Measurements from ENCODE around the gene SLK.

Gene SLK

GRCh38 chr10:104035194-104036068, 68.5 kb downstream of the SLK start:
- no peak for DNase-seq

DNA sequence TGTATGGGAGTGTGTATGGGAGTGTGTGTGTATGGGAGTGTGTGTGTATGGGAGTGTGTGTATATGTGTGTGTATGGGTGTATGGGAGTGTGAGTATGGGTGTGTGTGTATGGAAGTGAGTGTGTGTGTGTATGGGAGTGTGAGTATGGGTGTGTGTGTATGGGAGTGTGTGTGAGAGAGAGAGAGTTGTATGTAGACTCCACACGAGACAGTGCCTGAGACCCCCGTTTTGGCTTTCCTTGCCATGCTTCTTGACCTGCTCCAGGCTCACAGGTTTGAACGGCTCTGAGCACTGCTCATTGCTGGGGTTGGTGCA, 69.1 kb downstream of the SLK start:
- DNase-seq = no peak

DNA sequence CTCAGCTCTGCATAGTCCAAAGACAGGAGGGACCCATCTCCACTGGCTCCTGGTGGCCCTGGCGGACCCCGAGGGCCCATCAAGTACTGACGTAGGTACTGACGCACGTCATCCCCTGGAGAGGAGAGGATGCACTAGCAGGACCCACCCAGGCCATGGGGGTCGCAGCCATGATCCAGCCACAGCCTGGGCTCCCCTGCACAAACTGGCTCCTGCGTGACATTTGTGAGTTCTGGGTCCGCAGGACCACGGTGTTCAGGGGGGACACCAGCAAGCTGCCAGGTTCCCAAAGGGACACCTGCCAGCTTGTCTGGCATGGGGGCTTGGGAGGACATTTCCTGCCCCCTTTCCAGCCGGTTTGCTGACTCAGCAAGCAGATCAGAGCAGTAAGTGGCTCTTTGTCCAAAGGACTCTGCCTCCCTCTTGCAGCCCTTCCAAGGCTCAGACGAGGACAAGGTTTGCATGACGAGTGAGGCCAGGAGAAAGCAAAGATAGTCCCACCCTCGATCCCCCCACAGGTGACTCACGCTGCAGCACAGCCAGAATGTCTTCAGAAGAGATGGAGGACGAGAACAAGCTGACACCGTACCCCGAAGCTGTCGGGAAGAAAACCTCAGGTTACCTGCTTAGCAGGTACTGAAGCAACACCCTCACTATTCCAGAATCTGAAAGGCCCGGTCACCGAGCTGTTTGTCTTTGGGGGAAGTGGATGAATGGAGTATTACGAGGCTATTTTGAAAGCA, 69.7 kb downstream of the SLK start:
- no peak for DNase-seq

- DNase-seq = no peak
Observed at GRCh38 chr10:104037261-104037951, 70.5 kb downstream of the SLK start.

DNA sequence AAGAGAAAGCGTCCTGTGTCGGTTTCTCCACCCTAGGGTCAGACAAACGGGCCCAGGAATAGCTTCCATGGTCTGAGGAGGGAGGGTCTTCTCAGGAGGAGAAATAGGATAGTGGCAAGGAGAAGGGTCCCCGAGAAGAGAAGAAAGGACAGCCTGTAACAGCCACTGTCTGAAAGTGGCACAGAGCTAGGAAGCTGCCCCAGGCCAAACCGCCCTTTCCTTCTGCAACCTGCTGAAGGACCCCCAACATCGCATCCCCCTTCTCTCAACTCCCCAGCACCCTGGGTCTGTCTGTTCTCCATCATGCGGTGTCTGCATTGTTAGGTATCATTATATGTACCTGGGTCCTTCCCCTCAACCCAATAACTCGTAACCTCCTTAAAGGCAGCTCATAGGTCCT, 71.6 kb downstream of the SLK start:
- no peak for DNase-seq

DNA sequence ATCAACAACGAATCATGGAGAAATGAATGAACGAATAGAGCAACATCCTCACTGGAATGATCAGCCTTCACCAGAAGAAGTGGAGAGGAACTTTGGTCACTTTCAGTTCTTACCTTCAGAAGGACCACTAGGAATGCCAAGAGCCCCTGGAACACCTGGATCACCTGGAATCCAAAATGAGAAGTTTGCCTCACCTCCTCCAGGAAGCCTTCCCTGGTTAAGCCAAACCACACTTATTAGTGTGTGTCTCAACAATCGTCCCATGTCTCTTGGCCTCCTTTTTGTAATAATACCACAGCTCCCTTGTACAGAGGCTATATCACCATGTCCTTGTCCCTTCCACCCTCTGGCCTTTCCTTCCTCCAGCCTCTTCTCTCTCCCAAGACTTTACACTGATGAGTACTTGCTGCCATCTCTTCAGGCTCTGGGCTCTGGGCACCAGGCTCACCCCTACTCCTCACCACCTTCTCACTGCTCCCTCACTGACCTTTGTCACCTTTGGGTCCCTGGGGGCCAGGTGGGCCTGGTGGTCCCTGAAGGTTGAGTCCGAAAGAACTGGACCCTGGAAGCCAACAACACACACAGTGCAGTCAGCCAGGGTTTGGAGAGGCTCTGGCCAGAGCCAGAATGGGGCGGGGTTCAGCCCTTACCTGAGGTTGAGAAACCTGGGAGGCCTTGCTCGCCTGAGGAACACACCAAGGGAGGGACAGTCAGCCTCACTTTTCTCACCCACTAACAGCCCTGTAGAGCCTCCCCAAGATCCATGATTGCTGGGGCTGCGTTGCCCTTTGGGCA, 72.2 kb downstream of the SLK start:
- DNase-seq = no peak

- no peak for DNase-seq
Observed at GRCh38 chr10:104040382-104040781, 73.4 kb downstream of the SLK start.

DNA sequence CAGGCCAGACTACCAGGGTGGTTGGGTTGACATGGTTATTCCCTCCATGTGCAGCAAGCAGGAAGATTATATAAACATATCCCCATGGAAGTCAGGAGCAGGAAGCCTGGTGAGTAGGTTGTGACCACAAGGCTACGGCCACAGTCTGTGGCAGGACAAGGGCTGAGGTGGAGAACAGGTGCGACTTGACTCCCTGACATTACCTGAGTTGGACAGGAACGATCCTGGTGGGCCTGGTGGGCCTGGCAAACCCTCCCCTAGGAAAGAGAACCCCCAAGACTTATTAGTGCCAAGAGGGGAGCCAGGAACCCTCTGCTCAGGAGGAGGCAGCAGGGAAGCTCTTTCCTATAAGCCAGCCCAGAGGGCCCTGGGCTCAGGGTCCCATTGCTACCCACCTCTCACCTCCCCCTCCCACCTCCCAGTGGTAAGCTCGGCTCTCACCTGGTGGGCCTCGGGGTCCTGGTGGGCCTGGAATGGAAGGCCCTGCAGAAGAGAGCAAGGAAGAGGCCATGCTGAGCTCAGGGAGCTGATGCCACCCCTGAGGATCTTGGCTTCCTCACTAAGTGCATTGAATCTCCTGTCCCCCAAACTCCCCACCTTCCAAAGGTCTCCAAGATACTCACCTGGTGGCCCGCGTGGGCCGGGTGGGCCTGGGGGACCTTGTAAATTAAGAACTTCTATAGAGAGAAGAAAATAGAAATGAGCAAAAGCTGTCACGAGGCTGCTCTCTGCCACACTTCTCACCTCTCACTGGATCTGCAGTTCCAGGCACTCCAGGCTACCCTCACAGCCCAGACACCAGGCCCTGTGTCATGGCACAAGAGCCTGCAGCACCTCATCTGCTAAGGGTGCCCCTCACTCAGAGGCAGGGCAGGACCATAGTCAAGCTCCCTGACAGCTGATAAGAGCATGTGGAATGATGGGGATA, 74.2 kb downstream of the SLK start:
- DNase-seq = no peak

- no peak for DNase-seq
Observed at GRCh38 chr10:104041891-104042535, 75.1 kb downstream of the SLK start.

DNA sequence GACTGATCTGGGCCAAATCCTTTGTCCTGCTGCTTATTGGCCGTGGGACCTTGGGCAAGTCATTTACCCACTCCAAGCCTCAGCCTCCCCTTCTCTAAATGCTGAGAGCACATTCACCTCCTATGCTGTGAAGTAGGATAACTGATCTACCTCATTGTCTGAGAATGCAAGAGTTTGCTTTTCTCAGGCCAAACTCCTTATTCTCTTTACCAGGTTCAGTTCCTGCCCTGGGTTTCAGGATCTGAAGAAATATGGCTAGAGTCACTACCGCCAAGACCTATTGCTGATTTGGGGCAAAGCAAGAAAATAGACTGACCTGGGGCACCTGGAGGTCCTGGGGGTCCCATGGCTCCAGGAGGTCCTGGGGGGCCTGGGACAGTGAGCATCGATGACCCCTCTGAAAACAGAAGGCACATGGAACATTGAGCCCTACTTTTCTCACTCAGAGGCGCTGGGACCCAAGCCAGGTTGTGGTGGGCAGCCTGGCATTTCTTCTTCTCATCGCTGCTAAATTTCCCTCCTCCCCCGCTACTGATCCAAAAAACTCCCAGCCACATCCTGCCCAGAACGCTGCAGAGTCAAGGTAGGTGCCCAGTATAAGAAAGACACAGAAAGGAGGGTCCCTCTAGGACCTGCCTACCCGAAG, 76.4 kb downstream of the SLK start:
- no peak for DNase-seq

DNA sequence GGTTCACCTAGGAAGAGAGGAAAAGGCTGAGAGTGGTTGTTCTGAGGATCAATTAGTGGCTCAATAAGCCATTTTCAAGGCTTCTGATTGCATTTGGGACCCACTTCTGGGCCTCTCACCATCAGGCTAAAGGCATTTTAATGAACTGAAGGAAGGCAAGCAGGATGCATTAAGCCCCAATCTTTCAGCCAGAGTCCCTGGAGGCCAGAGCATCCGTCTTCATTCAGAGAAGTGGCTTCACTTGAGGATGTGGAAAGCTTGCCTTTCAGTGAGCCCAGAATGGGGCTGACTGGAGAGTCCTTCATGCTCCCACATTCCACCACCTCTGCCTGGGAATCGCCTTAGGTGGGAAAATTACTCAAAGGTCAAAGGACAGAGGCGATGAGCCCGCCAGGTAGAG, 76.9 kb downstream of the SLK start:
- no peak for DNase-seq

GRCh38 chr10:104045151-104046089, 78.5 kb downstream of the SLK start:
- DNase-seq = no peak

- no peak for DNase-seq
Observed at GRCh38 chr10:104046651-104047050, 79.7 kb downstream of the SLK start.

DNA sequence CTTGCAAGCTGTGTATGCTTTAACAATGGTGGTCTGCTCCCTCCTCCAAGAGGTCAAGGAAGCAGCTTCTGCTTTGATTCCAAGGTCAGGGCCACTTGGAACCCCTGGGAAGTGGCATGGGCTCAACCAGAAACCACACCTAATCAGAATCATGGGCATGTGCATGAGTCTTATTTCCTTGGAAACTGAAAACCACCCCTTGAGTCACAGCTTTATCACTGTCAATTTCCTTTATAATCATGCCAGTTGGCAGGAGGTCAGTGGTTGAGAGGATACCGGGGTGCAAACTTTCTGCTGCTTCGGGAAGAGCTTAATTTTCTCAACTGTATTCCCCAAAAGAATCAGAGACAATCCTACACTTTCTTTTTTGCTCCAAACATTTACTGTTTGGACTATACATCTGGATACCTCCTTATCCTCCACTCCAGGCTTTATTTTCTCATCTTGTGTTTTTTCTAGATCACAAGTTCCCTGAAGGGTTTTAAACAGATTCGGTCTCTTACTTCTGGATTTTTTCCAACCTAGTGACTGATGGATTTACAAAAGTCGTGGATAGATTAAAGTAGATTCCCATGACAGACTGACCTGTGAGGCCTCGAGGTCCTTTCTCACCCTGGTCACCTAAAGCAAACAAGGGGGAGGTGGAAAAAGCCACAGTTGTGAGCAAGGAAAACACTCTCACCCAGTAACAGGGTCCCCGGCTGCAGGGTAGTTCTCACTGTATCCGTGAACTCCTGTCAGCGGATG, 82.7 kb downstream of the SLK start:
- DNase-seq = no peak

GRCh38 chr10:104052431-104052830, 85.5 kb downstream of the SLK start:
- DNase-seq = no peak

GRCh38 chr10:104053201-104053600, 86.3 kb downstream of the SLK start:
- no peak for DNase-seq

GRCh38 chr10:104054430-104054829, 87.5 kb downstream of the SLK start:
- no peak for DNase-seq

GRCh38 chr10:104056619-104057273, 89.8 kb downstream of the SLK start:
- DNase-seq = no peak

Data from stimulated activated CD4-positive, alpha-beta T cell treated with anti-CD3 and anti-CD28 coated beads, Interleukin-2, amount 100 ng/mL, for 48 hours (primary cell).